Colonic mucosa (tissue), 4 donors: Measurements from ENCODE around the gene VASH2. TPM values are rescaled to one million over a fixed set of nuclear protein-coding genes. Genes with fewer than 3 reads are reported as not detected.

Experiments used
- DNase-seq: peaks from one replicate; pipeline ENCODE4 v3.0.0-alpha.2; 2020
- H3K27ac ChIP-seq: fragments of 200-600 bp; one replicate; pipeline ENCODE4 v1.8.0; 2021
- H3K27me3 ChIP-seq: fragments of 200-600 bp; one replicate; pipeline ENCODE4 v1.8.0; 2021
- H3K36me3 ChIP-seq: fragments of 200-600 bp; one replicate; pipeline ENCODE4 v1.8.0; 2021
- H3K4me1 ChIP-seq: fragments of 200-600 bp; one replicate; pipeline ENCODE4 v1.8.0; 2021; ENCODE audit warnings: mild to moderate bottlenecking
- H3K4me3 ChIP-seq: fragments of 200-600 bp; one replicate; pipeline ENCODE4 v1.8.0; 2021
- H3K9ac ChIP-seq, 2 donors: one replicate each; pipeline ENCODE4 v1.7.0; 2013; ENCODE audit warnings: control low read depth in 2 of 2, low read depth in 2 of 2, low read length in 2 of 2
- H3K9me3 ChIP-seq: fragments of 200-600 bp; one replicate; pipeline ENCODE4 v1.8.0; 2021
- intact Hi-C: fragments of 100-400 bp; cut with DNase I; formaldehyde crosslinking; loops from one replicate; pipeline ENCODE4 v1.14.1; 2022
- total RNA-seq, 2 donors: library from RNA; stranded (reverse); fragmentation: NEBNext Ultra II Directional in 1 of 2; extraction: Animal tissue kit (Norgen Biotek cat#: 25700) in 1 of 2; gene quantifications; one replicate each; pipeline ENCODE4 v1.2.1, GENCODE V29; 2021
- TF ChIP-seq, protein P1 (sequence below): fragments of 200-600 bp; IDR thresholded peaks from one replicate; pipeline ENCODE4 v1.8.0; 2022; ENCODE audit warnings: antibody characterized with exemption, mild to moderate bottlenecking
- donor health status: healthy.
- donor health status: DM: no; HTN: no; CAD: no.
- donor health status: DM: no; HTN: no; CAD: no.

Gene VASH2
- total RNA-seq, 2 donors from 2014 or later: 0.48 to 1.6 TPM

DNA sequence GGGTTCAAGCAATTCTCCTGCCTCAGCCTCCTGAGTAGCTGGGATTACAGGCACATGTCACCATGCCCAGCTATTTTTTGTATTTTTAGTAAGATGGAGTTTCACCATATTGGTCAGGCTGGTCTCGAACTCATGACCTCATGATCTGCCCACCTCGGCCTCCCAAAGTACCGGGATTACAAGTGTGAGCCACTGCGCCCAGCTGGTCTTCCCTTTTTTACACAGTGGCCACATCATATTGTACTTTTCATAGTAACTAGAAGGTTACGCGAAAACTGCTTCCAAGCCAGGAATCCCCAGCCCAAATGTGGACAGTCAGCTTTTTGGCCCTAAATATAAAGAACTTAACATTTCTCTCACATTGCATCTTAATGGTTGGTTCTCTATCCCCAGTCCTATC is 4.2 kb downstream of the VASH2 start:
- TF ChIP-seq, protein P1, sequence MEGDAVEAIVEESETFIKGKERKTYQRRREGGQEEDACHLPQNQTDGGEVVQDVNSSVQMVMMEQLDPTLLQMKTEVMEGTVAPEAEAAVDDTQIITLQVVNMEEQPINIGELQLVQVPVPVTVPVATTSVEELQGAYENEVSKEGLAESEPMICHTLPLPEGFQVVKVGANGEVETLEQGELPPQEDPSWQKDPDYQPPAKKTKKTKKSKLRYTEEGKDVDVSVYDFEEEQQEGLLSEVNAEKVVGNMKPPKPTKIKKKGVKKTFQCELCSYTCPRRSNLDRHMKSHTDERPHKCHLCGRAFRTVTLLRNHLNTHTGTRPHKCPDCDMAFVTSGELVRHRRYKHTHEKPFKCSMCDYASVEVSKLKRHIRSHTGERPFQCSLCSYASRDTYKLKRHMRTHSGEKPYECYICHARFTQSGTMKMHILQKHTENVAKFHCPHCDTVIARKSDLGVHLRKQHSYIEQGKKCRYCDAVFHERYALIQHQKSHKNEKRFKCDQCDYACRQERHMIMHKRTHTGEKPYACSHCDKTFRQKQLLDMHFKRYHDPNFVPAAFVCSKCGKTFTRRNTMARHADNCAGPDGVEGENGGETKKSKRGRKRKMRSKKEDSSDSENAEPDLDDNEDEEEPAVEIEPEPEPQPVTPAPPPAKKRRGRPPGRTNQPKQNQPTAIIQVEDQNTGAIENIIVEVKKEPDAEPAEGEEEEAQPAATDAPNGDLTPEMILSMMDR: no peak
- Histone ChIP-seq H3K27me3 (no peaks in the 10 kb centered on the region), H3K27ac (no peak overlapping the region), H3K36me3 (no peaks in the 10 kb centered on the region), H3K4me3 (no peak overlapping the region), H3K9me3 (no peaks in the 10 kb centered on the region), H3K9ac (no peak overlapping the region), H3K4me1 (no peaks in the 10 kb centered on the region)
- DNase-seq: no peak
- intact Hi-C loops: no loop called here

- H3K9me3 ChIP-seq: no peaks in the 10 kb centered on the region
- no peak overlapping the region for H3K4me3 ChIP-seq
- no peak overlapping the region for H3K9ac ChIP-seq
- no peak for DNase-seq
- no peaks in the 10 kb centered on the region for H3K36me3 ChIP-seq
- no peak overlapping the region for H3K27ac ChIP-seq
- no peaks in the 10 kb centered on the region for H3K4me1 ChIP-seq
- TF ChIP-seq, protein P1: no peak
- intact Hi-C loops: no loop called here
- no peaks in the 10 kb centered on the region for H3K27me3 ChIP-seq
These were observed 4.8 kb downstream of the VASH2 start for GRCh38 chr1:212955098-212955497.

- intact Hi-C loops: no loop called here
- no peaks in the 10 kb centered on the region for H3K9me3 ChIP-seq
- no peak overlapping the region for H3K4me3 ChIP-seq
- TF ChIP-seq, protein P1: no peak
- H3K27ac ChIP-seq: no peak overlapping the region
- no peak overlapping the region for H3K9ac ChIP-seq
- H3K36me3 ChIP-seq: no peaks in the 10 kb centered on the region
- DNase-seq: no peak
- no peaks in the 10 kb centered on the region for H3K4me1 ChIP-seq
- H3K27me3 ChIP-seq: no peaks in the 10 kb centered on the region
These were observed 5.8 kb downstream of the VASH2 start for GRCh38 chr1:212955961-212956620.

GRCh38 chr1:212957546-212957945 is 7.2 kb downstream of the VASH2 start:
- H3K4me1 ChIP-seq: no peaks in the 10 kb centered on the region
- no peak overlapping the region for H3K9ac ChIP-seq
- H3K27ac ChIP-seq: no peak overlapping the region
- no peaks in the 10 kb centered on the region for H3K9me3 ChIP-seq
- no peak for DNase-seq
- H3K27me3 ChIP-seq: no peaks in the 10 kb centered on the region
- intact Hi-C loops: no loop called here
- H3K36me3 ChIP-seq: no peaks in the 10 kb centered on the region
- TF ChIP-seq, protein P1: no peak
- no peak overlapping the region for H3K4me3 ChIP-seq

- DNase-seq: no peak
- H3K4me3 ChIP-seq: no peak overlapping the region
- H3K36me3 ChIP-seq: no peaks in the 10 kb centered on the region
- no peaks in the 10 kb centered on the region for H3K27me3 ChIP-seq
- no peak overlapping the region for H3K27ac ChIP-seq
- no peaks in the 10 kb centered on the region for H3K9me3 ChIP-seq
- intact Hi-C loops: no loop called here
- H3K9ac ChIP-seq: no peak overlapping the region
- no peaks in the 10 kb centered on the region for H3K4me1 ChIP-seq
- TF ChIP-seq, protein P1: no peak
These were observed 7.8 kb downstream of the VASH2 start for GRCh38 chr1:212958175-212958574.
